Stimulated activated CD4-positive, alpha-beta T cell treated with anti-CD3 and anti-CD28 coated beads, Interleukin-4, amount 100 ng/mL, for 4 hours (primary cell): ENCODE measurements around the gene ACAP3.
"Not testable (repeated sequence)": the region's sequence is repeated elsewhere in the genome, so short reads cannot be mapped to it uniquely, and the experiment has no call there.

Source experiments
- DNase-seq, 2 experiments: peaks; one replicate each; pipeline ENCODE4 v3.0.0-alpha.2; 2020

The ACAP3 gene

DNA sequence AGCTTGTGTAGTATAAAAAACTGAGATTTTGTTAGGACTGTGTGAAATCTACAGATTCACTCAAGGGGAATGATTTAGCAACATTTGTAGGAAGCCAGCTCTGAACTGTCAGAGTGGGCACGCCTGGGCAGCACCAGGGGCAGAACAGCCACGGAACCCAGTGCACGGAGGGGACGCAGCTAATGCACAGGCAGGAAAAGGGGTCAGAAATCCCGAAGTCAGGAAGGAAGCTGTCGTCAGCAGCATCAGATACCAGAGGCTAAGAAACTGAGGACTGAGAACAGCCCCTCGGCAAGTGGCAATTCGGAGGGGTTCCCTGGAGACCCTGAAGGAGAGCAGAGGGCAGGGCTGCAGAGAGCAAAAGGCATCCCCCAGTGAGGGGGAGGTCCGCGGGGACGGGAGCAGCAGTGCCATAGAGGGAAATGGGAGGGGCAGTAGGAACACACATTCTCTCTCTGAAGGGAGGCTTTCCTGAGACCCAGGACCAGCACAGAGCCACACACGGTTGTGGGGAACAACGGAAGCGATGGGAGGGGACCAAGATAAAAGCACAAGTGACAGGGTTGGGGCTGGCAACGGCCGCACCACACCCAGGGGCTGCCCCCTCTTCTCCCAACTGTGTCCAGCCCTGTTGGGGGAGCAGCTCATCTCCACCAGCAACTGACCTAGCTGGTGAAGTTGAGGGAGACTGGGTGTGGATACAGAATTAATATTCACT lies 46.7 kb downstream of the ACAP3 start:
- DNase-seq, result no peak

DNA sequence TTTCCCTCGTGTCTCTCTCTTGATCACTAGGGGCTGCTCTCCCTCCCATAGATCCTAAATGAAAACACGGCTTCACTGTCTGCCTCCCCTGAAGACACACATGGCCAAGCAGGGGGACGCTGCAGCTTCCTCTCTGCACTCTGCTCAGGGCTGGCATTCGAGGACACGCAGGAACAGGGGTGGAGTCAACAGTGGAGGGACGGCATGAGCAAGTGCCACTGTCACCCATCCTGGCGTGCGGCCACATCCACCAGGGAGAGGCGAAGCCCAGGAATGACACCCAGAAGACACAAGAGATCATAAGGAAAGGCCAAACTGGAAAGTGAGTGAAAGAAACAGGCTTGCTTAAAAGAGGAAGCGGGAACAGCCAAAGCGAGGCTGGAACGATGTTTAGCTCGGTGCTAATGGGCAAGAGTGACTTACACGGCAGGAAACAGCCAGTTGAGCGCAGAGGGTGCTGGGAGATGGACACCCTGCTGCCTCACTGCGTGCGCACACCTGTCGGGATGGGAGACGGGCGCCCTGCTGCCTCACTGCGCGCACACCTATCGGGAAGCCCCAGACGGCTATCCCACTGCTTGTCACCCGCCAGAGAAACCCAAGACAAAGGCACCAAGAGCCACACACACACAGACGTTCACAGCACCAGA lies 47.7 kb downstream of the ACAP3 start:
- DNase-seq, result no peak

DNA sequence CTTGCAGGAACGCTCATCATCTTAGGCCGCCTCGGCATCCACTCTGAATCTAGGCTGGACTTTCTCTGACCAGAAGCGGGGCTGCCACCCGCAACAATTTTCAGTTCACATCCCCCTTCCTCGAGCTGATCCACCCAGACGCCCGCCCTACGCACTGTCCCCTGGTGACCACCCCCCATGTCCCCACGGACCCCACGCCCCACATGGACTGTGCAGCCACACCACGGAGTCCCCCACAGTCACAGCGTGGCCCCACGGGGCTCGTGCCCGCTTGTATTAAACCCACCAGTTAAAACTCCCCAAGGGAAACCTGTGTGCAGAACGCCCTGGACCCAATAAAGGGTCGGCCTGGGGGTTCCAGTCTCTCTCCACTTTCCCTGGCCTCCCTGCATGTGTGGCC lies 48.2 kb downstream of the ACAP3 start:
- no peak for DNase-seq

DNA sequence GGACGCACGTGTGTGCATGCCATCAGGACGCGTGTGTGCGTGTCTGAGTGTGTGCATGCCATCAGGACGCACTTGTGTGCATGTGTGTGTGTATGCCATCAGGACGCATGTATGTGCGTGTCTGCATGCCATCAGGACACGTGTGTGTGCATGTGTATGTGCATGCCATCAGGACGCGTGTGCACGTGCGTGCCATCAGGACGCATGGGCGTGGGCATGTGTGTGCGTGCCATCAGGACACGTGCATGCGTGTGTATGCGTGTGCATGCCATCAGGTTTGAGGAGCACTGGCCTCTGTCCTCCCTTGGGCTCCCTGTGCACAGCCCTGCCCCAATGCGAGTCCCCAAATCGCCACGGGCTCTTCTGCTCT lies 48.6 kb downstream of the ACAP3 start:
- no peak for DNase-seq

DNA sequence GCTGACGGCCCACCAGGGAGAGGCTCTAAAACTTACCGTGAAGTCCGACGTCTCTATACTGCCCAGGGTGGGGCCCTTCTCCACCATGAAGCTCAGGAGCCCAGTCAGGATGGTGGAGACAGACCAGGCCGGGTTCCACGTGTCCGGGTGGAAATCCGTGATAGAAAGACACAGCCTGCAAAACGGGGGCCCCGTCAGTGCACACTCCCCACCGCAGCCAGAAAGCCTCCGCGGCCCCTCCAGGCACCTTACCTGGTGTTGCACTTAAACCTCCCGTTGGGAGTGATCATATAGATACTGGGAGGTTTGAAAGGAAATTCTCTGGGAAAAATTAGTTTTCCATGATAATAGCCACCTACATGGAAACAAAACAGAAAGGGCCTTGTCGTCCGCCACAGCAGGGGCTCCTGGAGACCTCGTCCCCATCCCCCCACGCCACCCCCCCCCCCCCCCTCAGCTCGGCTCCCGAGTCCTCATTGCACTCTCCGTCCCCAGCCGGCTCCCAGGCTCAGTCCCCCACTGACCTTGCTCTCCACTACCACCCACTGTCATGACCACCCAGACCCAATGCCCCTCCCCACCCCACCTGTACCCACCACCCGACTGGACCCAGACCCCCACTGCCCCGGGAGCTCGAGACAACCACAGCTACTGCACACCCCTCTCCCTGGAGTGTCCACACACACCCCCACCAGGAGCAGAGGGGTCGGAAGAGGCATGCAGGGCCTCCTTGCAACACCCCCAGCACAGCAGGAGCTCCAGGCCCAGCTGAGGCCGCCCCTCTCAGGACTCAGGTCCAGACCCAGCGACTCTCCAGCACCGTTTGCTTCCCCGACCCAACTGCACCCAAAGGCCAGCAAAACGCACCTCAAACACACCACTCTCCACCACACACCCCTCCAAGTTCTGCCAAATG lies 50.5 kb downstream of the ACAP3 start:
- DNase-seq, result no peak

DNA sequence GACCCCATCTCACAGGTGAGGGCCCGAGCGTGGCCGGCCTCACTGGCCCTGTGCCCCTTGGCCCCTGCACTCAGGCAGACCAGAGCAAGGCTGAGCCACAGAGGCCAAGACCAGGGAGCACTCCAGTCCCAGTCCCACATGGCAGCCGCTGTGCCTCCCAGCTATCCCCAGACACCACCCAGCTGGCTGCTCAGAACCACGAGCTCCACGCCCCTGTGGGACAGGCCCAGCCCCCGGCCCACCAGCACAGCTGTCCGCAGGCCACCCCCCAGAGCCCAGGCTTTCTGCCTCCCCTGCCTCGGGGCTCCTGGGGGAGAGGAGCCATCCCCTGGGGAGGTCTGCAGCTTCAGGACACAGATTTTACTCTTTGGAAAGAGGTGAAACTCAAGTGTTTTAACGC lies 52.1 kb downstream of the ACAP3 start:
- DNase-seq, result no peak

DNA sequence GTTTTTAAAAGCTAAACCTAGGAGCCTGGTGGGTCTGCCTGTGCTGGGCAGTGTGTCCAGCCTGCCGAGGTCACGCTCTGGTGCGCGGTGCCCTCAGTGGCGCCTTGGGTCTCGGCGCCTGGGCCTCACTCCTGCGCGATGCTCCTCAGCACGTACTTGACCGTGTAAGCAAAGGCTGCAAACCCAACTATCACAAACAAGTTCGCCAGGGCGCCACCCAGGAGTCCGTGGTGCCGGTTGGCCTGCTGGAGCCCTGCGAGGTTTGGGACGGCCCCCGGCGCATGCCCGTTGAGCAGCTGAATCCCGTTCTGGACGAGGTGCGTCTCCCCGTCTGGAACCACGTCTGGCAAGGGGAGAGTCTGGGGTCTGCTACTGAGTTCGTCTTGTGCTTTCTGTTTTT lies 52.7 kb downstream of the ACAP3 start:
- no peak for DNase-seq

DNA sequence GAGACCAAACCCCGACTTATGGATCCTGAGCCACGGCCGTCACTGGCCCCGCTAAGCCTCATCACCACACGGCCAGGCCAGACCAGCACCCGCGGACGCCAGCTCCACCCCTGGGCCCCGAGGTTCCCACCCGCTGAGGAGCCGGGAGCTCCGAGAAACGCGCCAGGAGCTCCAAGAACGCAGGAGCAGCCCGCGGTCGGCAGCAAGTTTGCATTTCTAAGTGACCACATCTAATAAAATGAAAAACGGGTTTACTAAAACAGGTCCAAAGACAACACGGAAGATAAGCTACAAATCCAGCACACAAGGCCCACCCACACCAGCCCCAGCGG lies 53.1 kb downstream of the ACAP3 start:
- DNase-seq, result no peak

DNA sequence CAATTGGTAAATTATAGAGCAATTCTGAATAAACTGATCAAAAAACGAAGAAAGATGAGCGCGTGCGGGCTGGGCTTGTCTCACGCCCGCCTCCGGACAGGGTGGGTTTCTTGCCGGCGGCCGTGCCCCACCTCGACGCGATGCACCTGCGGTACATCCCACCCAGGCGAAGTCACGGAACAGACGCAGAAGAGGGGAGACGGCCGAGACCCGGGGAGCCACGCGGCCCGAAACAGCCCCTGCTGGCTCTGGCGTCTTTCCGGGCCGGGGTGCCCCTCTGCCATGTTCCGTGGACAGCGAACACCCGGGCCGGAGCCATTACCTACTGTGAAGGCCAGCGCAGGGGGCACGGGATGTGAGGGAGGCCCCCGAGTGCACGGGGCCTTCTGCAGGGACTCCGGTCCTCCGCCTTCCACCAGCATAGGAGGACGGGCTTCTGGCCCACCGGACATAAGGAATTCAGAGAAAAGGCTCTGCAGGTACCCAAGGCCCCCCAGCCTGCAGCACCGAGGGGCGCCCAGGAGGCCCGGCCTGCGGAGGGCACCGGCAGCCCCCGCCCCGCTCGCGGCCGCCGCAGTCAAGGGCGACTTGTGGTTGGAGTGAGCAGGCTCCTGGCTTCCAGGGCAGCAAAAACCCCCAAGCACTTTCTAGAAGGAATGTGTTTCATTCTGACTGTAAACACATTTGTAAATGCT lies 53.6 kb downstream of the ACAP3 start:
- no peak for DNase-seq

DNA sequence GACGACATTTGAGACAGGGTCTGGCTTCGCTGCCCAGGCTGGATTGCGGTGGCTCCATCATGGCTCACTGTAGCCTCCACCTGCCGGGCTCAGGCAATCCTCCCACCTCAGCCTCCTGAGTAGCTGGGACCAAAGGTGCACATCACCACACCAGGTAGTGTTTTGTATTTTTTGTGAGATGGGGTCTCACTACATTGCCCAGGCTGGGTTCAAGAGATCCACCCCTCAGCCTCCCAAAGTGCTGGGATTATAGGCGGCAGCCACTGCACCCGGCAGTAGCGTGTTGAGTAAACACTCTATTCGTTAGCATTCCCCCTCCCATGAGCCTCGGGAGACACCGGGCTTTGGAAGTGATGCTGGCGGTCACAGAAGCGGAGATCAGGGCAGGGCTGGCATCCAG lies 54.4 kb downstream of the ACAP3 start:
- DNase-seq, result no peak

DNA sequence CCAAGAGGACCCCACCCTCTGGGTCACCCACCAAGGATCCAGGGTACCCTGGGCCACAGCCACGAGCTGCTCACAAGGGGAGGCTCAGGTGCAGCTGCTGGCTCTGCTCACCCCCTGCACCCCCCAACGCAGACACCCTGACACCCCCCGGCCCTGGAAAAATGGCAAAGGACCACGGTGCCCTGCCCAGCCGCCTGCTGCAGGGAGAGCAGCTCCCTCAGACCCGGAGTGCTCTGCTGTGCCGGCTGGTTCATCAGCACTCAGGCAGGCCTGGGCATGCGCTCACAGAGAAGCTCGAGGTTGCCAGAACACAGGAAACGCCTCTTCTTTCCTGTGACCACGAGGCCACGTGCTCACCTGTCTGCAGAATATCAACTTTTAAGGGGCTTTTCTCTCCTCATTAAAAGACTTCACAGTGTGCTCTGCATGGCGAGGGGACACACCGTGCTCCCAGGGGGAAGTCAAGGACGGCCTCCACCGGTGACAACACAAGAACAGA lies 56.9 kb downstream of the ACAP3 start:
- peak; percentile 55 to 77 for DNase-seq

DNA sequence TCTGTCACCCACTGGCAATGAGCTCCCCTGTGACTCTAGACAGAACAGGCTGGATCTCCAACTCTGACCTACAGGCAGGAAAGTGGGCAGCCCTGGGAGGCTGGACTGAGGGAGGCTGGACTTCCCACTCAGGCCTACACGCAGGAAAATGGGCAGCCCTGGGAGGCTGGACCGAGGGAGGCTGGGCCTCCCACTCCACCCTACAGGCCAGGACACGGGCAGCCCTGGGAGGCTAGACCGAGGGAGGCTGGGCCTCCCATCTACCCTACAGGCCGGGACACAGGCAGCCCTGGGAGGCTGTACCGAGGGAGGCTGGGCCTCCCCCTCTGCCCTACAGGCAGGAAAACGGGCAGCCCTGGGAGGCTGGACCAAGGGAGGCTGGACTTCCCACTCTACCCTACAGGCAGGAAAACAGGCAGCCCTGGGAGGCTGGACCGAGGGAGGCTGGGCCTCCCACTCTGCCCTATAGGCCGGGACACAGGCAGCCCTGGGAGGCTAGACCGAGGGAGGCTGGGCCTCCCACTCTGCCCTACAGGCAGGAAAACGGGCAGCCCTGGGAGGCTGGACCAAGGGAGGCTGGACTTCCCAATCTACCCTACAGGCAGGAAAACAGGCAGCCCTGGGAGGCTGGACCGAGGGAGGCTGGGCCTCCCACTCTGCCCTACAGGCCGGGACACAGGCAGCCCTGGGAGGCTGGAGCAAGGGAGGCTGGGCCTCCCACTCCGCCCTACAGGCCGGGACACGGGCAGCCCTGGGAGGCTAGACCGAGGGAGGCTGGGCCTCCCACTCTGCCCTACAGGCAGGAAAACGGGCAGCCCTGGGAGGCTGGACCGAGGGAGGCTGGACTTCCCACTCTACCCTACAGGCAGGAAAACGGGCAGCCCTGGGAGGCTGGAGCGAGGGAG lies 59.5 kb downstream of the ACAP3 start:
- DNase-seq, result not testable (repeated sequence)

DNA sequence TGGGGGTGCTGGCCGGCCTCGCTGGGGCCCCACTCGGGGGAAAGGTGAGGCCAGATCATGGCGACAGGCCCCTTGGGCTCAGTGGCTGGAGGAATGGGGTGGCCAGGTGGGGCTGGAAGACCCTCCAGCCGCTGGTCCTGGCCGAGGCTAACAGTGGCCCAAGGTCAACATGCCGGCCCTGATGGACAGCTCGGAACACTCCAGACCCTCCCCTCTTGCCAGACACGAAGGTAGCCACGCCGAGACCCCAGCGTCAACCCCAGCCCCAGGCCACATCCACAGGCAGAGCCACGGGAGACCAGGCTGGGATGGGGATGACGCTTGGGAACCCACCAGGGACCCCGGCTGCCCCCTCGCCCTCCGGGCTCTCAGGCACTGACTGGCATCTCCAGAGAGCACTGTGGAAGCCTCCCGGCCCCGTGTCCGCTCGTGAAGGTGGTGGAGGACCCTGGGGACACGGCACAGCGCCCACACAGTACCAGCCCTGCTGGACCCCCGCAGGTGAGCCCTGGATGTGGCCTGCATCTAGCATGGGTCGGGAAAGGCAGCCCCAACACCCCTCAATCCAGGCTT lies 60.3 kb downstream of the ACAP3 start:
- no peak for DNase-seq

DNA sequence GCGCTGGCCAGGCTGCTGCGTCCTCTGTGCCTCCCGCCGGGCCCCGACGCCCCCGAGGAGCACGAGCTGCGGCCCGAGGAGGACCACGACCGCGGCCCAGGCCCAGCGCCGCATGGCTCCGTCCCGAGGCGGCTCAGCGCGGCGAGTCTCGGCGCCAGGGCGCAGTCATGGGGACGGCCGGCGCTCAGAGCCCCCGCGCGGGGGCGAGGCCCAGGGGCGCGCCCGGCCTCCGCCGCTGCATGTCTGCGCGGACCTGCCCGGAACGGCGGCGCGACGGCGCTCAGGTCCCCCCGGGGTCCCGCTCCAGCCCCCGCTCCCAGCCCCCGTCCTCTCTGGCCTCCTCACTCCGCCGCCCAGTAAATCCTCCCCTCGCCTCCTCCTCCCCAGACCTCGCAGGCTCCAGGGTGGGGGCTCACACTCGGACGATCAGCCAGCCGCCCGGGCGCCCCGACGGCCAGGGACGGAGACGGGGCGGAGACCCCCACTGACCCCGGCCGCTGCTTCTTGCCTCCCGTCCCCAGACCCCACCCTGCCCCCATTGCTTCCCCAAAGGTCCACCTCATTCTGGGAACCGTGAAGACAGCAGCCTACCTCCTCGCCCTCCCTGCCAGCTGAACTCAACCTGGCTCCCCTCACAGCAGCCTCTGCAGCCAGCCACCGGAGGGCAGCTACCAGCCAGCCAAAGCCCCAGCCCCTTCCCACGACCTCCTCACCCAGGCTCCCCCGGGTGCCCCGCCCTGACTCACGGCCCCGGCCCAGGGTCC lies 61.0 kb downstream of the ACAP3 start, which contains the start of gene C1QTNF12:
TSS of gene C1QTNF12 (minus strand) at position 146 of the 764 bp plus-strand sequence. CDS start at position 114, 32 bp downstream.
- DNase-seq, result no peak

DNA sequence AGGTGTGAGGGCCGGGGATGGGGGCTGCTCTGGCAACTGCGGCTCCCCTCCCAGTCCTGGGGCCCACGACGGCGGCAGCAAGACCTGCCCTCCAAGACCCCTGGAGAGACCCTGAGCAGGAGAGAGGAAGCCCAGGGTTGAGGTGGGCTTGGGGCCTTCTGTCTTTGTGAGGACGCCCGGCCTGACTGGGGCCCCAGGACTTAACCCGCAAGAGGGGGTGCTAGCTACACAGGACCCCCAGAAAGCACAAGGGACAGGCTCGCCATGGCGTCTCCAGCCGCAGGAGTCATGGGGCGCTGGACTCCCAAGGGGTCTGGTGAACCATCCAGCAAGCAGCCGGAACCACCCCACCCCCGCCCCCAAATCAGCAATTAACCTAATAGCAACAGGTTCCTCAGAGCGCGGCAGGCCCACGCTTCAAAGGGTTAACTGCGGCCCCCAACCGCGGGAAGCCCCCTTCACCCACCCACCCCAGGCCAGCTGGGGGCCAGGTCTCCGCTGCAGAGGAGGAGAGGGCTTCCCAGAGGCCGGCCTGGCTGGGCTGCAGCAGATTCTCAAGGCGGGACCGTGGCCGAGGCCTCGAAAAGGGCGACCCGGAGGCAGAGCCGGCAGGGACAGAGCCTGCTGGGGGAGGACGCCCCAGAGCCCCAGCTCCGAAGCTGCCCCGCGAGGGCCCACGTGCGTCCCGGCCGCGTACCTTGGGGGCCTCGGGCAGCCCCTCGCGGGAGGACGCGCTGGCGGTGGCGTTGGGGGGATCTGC lies 61.7 kb downstream of the ACAP3 start:
- DNase-seq, result no peak

DNA sequence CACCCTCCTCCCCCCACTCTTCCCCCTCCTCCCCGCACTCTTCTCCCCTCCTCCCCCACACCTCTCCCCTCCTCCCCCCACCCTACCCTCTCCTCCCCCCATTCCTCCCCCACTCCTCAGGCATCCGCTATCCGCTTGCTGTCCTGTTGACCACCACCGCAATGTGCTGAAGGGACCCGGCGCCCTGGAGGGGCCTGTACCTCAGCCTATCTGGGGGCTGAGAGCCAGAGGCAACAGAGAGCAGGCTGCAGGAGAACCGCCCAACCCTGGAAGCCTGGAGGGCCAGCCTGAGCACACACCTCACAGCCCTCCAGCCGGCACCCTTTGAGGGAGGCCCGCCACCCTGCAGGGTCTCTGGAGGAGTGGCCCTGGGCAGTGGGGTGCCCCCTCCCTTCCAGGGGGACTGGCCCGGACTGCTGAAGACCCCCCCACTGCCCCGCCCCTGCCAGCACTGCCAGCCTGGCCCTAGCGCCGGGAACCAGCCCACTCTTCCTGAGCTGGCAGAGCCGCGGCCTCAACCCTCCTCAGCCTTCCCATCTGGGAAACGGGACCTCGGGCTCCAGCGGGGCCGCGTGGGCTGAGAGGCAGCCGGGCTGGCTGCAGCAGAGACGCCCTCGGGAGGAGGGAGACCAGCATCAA lies 62.4 kb downstream of the ACAP3 start:
- DNase-seq, result no peak

DNA sequence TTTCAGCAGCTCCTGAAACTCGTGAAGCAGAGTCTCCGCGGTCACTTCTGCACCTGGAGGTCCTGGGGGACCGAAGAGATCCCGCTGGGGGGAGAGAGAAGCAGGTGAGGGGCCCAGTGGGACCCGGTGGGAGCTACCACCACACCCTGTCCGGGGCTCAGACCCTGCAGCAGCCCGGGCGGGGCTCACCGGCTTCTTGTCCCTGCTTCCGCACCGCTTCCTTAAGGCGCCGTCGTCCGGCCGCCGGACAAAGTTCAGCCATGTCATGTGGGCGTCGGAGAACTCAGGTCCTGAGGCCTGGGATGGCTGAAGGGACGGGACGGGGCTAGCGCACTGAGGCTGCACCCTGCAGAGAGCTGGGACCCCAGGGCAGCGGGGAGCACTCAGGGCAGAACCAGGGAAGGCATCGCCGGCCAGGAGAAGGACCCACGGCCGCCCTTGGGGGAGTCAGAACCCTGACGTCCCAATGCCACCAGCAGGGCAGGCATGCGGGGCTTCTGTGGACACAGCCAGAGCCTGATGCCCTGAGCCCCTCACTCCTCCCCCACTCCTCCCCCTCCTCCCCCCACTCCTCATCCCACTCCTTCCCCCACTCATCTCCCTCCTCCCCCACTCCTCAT lies 63.4 kb downstream of the ACAP3 start:
- no peak for DNase-seq

DNA sequence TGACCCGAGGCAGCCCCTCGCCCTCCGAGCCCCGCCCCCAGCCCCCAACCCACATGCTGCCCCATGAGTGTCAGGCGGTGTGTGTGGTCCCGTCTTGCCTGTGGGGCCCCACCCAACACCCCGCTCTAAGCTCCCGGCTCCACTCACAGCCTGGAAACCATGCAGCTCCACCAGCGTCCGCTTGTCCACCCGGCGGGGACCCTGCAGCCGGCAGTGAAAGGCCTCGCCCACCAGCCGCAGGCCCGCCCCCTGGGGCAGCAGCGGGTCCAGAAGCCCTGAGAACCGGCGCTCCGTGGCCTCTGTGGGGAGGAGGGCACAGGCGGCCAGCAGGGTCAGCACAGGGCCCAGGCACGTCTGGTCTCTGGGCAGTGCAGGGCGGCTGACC lies 63.9 kb downstream of the ACAP3 start:
- no peak for DNase-seq

DNA sequence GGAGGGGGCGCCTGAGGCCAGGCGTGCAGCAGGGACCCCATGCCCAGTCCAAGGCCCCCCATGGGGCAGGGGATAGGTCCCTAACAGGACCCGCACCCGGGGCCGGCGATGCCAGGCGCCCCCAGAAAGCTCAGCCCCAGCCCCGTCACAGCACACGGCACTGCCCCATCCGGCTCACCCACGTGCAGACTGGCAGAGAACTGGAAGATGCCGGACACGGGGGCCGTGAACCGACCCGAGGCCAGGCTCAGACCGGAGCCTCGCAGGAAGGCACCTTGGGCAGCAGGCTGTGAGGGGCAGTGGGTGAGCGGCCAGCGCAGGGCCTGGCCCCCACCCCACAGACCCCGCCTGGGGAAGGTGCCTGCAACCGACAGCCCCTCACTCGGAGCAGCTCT lies 64.5 kb downstream of the ACAP3 start:
- no peak for DNase-seq
